OCI-LY1 (cell line): ENCODE measurements around the gene HERPUD1.

Source experiments
- H2AFZ ChIP-seq: fragments of 200-600 bp; sonication (generic), shearing (Covaris generic); 2 replicates; pipeline ENCODE4 v1.6.0; 2014; ENCODE audit warnings: antibody characterized with exemption, mild to moderate bottlenecking, low read length
- H3F3A ChIP-seq: fragments of 200-600 bp; sonication (generic), shearing (Covaris generic); 2 replicates; pipeline ENCODE4 v1.6.0; 2014; ENCODE audit warnings: mild to moderate bottlenecking, antibody characterized with exemption, low read length, moderate library complexity; ENCODE audit not compliant: insufficient read depth
- H3K27ac ChIP-seq: fragments of 200-600 bp; sonication (generic); 2 replicates; pipeline ENCODE4 v1.5.1; 2014; ENCODE audit warnings: low read length, mixed run types, mild to moderate bottlenecking, low read depth; ENCODE audit not compliant: poor library complexity, severe bottlenecking
- H3K27me3 ChIP-seq: fragments of 200-600 bp; sonication (generic); 2 replicates; pipeline ENCODE4 v1.6.0; 2014; ENCODE audit warnings: antibody characterized with exemption, mild to moderate bottlenecking, low read length, moderate library complexity; ENCODE audit not compliant: insufficient read depth
- H3K36me3 ChIP-seq: fragments of 200-600 bp; sonication (generic); 2 replicates; pipeline ENCODE4 v1.6.1; 2014; ENCODE audit warnings: mild to moderate bottlenecking, antibody characterized with exemption, low read length, moderate library complexity, mixed read lengths; ENCODE audit not compliant: insufficient read depth
- H3K4me1 ChIP-seq: fragments of 200-600 bp; sonication (generic); 2 replicates; pipeline ENCODE4 v1.5.1; 2014; ENCODE audit warnings: mild to moderate bottlenecking, low read length, moderate library complexity; ENCODE audit not compliant: insufficient read depth, severe bottlenecking
- H3K4me2 ChIP-seq: fragments of 200-600 bp; sonication (generic), shearing (Covaris generic); 2 replicates; pipeline ENCODE4 v1.6.1; 2014; ENCODE audit warnings: low read length
- H3K4me3 ChIP-seq: fragments of 200-600 bp; sonication (generic); 2 replicates; pipeline ENCODE4 v1.5.1; 2014; ENCODE audit warnings: low read length, low read depth, mild to moderate bottlenecking, mixed read lengths; ENCODE audit not compliant: poor library complexity, severe bottlenecking
- H3K79me2 ChIP-seq: fragments of 200-600 bp; shearing (Covaris generic); 2 replicates; pipeline ENCODE4 v1.6.1; 2016; ENCODE audit warnings: mixed run types, low read length, mixed read lengths; ENCODE audit not compliant: insufficient read depth
- H3K9ac ChIP-seq: fragments of 200-600 bp; sonication (generic), shearing (Covaris generic); 2 replicates; pipeline ENCODE4 v1.6.1; 2014; ENCODE audit warnings: mild to moderate bottlenecking, low read length, mixed read lengths
- H3K9me2 ChIP-seq: fragments of 200-600 bp; sonication (generic), shearing (Covaris generic); 2 replicates; pipeline ENCODE4 v1.6.1; 2014; ENCODE audit warnings: low read depth, mild to moderate bottlenecking, low read length, mixed read lengths
- H3K9me3 ChIP-seq: fragments of 200-600 bp; shearing (Covaris generic); 2 replicates; pipeline ENCODE4 v1.6.1; 2014; ENCODE audit warnings: low read length, mixed read lengths
- H4K20me1 ChIP-seq: fragments of 200-600 bp; sonication (generic), shearing (Covaris generic); 2 replicates; pipeline ENCODE4 v1.6.0; 2016; ENCODE audit warnings: mild to moderate bottlenecking, low read length; ENCODE audit not compliant: insufficient read depth
- CTCF ChIP-seq: fragments of 200-600 bp; sonication (generic), shearing (Covaris generic); IDR thresholded peaks from 2 replicates; pipeline ENCODE4 v1.5.1; 2017; ENCODE audit warnings: mild to moderate bottlenecking, antibody characterized with exemption, low read length, moderate library complexity, mixed read lengths
- EZH2 ChIP-seq: fragments of 200-600 bp; sonication (generic), shearing (Covaris generic); IDR thresholded peaks from 2 replicates; pipeline ENCODE4 v1.8.0; 2017; ENCODE audit warnings: borderline replicate concordance, mixed run types, mild to moderate bottlenecking, antibody characterized with exemption, low read length, moderate library complexity, mixed read lengths

The HERPUD1 gene

GRCh38 chr16:56914896-56915295, 17.0 kb upstream of the HERPUD1 start:
- Histone ChIP-seq H3F3A (no peaks in the 10 kb centered on the region), H3K9ac (no peak overlapping the region), H3K36me3 (no peaks in the 10 kb centered on the region), H2AFZ (no peak overlapping the region), H4K20me1 (no peaks in the 10 kb centered on the region), H3K27ac (no peak overlapping the region), H3K4me3 (no peak overlapping the region), H3K27me3 (no peaks in the 10 kb centered on the region), H3K9me2 (no peaks in the 10 kb centered on the region), H3K4me2 (no peak overlapping the region), H3K4me1 (peaks cover 63% of the 10 kb centered on the region), H3K9me3 (no peaks in the 10 kb centered on the region), H3K79me2 (no peaks in the 10 kb centered on the region)
- TF ChIP-seq EZH2 (no peak), CTCF (no peak)

- Histone ChIP-seq H3K4me3 (no peak overlapping the region), H3K79me2 (no peaks in the 10 kb centered on the region), H2AFZ (no peak overlapping the region), H3K9ac (no peak overlapping the region), H3F3A (no peaks in the 10 kb centered on the region), H3K27ac (no peak overlapping the region), H3K9me3 (no peaks in the 10 kb centered on the region), H3K9me2 (no peaks in the 10 kb centered on the region), H3K27me3 (no peaks in the 10 kb centered on the region), H3K4me2 (no peak overlapping the region), H4K20me1 (no peaks in the 10 kb centered on the region), H3K36me3 (no peaks in the 10 kb centered on the region), H3K4me1 (peaks cover 69% of the 10 kb centered on the region)
- TF ChIP-seq EZH2, result no peak
- no peak for TF ChIP-seq CTCF
Measured at GRCh38 chr16:56915336-56916119, 16.4 kb upstream of the HERPUD1 start.

GRCh38 chr16:56916571-56917403, 15.2 kb upstream of the HERPUD1 start:
- Histone ChIP-seq H3K4me2 (peak overlapping the region; percentile 47), H4K20me1 (no peaks in the 10 kb centered on the region), H3K4me1 (peaks cover 56% of the 10 kb centered on the region), H3K36me3 (no peaks in the 10 kb centered on the region), H3K79me2 (no peaks in the 10 kb centered on the region), H3K9me3 (no peaks in the 10 kb centered on the region), H3K9ac (peak overlapping the region; percentile 9; the same call in 1 of the 2 replicates), H3K4me3 (peak overlapping the region; percentile 1), H3K27ac (peak overlapping the region; percentile 73), H3K27me3 (no peaks in the 10 kb centered on the region), H3K9me2 (no peaks in the 10 kb centered on the region), H2AFZ (no peak overlapping the region), H3F3A (no peaks in the 10 kb centered on the region)
- TF ChIP-seq EZH2, result no peak
- no peak for TF ChIP-seq CTCF
